ENCODE data around the gene PRPF40A. TPM values are rescaled to one million over a fixed set of nuclear protein-coding genes. Genes with fewer than 3 reads are reported as not detected.

PRPF40A gene
- total and polyA plus RNA-seq, 2 experiments from 2014 or later = 254 to 261 TPM

GRCh38 chr2:152606941-152607340, 110.3 kb downstream of the PRPF40A start:
- no peaks in the 10 kb centered on the region for H3K9me3 Mint-ChIP-seq
- H3K36me3 ChIP-seq (ENCODE audit: insufficient read depth) = 0 out of 2 replicates have a peak, but pooled peaks cover 4% of the 10 kb centered on the region

GRCh38 chr2:152606081-152606480, 111.2 kb downstream of the PRPF40A start:
- H3K4me3 Mint-ChIP-seq = no peak overlapping the region
- no peak for ATAC-seq
- Histone ChIP-seq H2AFZ (no peak overlapping the region), H3K4me2 (no peak overlapping the region), H3K27ac (ENCODE audit: low read depth) (no peak overlapping the region), H3K9me2 (ENCODE audit: insufficient read depth) (no peaks in the 10 kb centered on the region), H3K36me3 (ENCODE audit: insufficient read depth) (0 out of 2 replicates have a peak, but pooled peaks cover 4% of the 10 kb centered on the region), H3F3A (replicated peaks; ENCODE audit: low read depth) (no peaks in the 10 kb centered on the region), H3K79me2 (replicated peaks; ENCODE audit: insufficient read depth) (no peaks in the 10 kb centered on the region), H3K4me1 (ENCODE audit: insufficient read depth) (no peaks in the 10 kb centered on the region), H4K20me1 (replicated peaks; ENCODE audit: insufficient read depth) (no peaks in the 10 kb centered on the region; the same call in 1 of the 2 replicates), H3K27me3 (ENCODE audit: insufficient read depth) (no peaks in the 10 kb centered on the region), H3K4me3 (no peak overlapping the region)
- peaks cover 5% of the 10 kb centered on the region; the same call in 1 of the 3 replicates for H3K36me3 Mint-ChIP-seq (ENCODE audit: low read depth)
- peaks cover 4% of the 10 kb centered on the region; the same call in 2 of the 3 replicates for H3K4me1 Mint-ChIP-seq
- peaks cover 2% of the 10 kb centered on the region for H3K27me3 Mint-ChIP-seq (ENCODE audit: insufficient read depth, low read depth, poor library complexity)
- no peak overlapping the region for H3K27ac Mint-ChIP-seq
- H3K9me3 Mint-ChIP-seq = no peaks in the 10 kb centered on the region
- DNase-seq (ENCODE audit: low spot score) = no peak
- no peak for TF ChIP-seq ZNF331 (CRISPR knock-in tag; IDR thresholded peaks at IDR 0.05; ENCODE audit: low read depth)
- TF ChIP-seq POLR2AphosphoS5 (IDR thresholded peaks at IDR 0.05; ENCODE audit: low read depth) = no peak
- TF ChIP-seq, protein P1, sequence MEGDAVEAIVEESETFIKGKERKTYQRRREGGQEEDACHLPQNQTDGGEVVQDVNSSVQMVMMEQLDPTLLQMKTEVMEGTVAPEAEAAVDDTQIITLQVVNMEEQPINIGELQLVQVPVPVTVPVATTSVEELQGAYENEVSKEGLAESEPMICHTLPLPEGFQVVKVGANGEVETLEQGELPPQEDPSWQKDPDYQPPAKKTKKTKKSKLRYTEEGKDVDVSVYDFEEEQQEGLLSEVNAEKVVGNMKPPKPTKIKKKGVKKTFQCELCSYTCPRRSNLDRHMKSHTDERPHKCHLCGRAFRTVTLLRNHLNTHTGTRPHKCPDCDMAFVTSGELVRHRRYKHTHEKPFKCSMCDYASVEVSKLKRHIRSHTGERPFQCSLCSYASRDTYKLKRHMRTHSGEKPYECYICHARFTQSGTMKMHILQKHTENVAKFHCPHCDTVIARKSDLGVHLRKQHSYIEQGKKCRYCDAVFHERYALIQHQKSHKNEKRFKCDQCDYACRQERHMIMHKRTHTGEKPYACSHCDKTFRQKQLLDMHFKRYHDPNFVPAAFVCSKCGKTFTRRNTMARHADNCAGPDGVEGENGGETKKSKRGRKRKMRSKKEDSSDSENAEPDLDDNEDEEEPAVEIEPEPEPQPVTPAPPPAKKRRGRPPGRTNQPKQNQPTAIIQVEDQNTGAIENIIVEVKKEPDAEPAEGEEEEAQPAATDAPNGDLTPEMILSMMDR (conservative IDR thresholded peaks at IDR 0.05; ENCODE audit: low read depth in 2 of 2) = no peak
- no peak for TF ChIP-seq ETS1 (IDR thresholded peaks at IDR 0.05)
- TF ChIP-seq STAT1 (IDR thresholded peaks at IDR 0.05; ENCODE audit: unreplicated experiment) = no peak
- TF ChIP-seq EZH2phosphoT487 (IDR thresholded peaks at IDR 0.05; ENCODE audit: unreplicated experiment) = no peak
- TF ChIP-seq, protein P2, sequence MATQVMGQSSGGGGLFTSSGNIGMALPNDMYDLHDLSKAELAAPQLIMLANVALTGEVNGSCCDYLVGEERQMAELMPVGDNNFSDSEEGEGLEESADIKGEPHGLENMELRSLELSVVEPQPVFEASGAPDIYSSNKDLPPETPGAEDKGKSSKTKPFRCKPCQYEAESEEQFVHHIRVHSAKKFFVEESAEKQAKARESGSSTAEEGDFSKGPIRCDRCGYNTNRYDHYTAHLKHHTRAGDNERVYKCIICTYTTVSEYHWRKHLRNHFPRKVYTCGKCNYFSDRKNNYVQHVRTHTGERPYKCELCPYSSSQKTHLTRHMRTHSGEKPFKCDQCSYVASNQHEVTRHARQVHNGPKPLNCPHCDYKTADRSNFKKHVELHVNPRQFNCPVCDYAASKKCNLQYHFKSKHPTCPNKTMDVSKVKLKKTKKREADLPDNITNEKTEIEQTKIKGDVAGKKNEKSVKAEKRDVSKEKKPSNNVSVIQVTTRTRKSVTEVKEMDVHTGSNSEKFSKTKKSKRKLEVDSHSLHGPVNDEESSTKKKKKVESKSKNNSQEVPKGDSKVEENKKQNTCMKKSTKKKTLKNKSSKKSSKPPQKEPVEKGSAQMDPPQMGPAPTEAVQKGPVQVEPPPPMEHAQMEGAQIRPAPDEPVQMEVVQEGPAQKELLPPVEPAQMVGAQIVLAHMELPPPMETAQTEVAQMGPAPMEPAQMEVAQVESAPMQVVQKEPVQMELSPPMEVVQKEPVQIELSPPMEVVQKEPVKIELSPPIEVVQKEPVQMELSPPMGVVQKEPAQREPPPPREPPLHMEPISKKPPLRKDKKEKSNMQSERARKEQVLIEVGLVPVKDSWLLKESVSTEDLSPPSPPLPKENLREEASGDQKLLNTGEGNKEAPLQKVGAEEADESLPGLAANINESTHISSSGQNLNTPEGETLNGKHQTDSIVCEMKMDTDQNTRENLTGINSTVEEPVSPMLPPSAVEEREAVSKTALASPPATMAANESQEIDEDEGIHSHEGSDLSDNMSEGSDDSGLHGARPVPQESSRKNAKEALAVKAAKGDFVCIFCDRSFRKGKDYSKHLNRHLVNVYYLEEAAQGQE (IDR thresholded peaks at IDR 0.05; ENCODE audit: unreplicated experiment) = no peak
- no peak for TF ChIP-seq NANOG (IDR thresholded peaks at IDR 0.05; ENCODE audit: borderline replicate concordance)
- TF ChIP-seq EZH2 (IDR thresholded peaks at IDR 0.05; ENCODE audit: low read depth, unreplicated experiment) = no peak

More at GRCh38 chr2:152606941-152607340, 110.3 kb downstream of the PRPF40A start:
- no peak overlapping the region for H3K27ac Mint-ChIP-seq
- H3K9me2 ChIP-seq (ENCODE audit: insufficient read depth) = no peaks in the 10 kb centered on the region
- ATAC-seq = no peak
- TF ChIP-seq, protein P2 (IDR thresholded peaks at IDR 0.05; ENCODE audit: unreplicated experiment) = no peak
- no peak for TF ChIP-seq POLR2AphosphoS5 (IDR thresholded peaks at IDR 0.05; ENCODE audit: low read depth)
- H3K27me3 ChIP-seq (ENCODE audit: insufficient read depth) = no peaks in the 10 kb centered on the region
- DNase-seq (ENCODE audit: low spot score) = no peak
- no peak overlapping the region for H3K27ac ChIP-seq (ENCODE audit: low read depth)
- no peaks in the 10 kb centered on the region for H3K79me2 ChIP-seq (replicated peaks; ENCODE audit: insufficient read depth)
- no peaks in the 10 kb centered on the region for H3K4me1 ChIP-seq (ENCODE audit: insufficient read depth)
- no peak overlapping the region for H3K4me2 ChIP-seq
- no peaks in the 10 kb centered on the region for H3F3A ChIP-seq (replicated peaks; ENCODE audit: low read depth)
- H3K27me3 Mint-ChIP-seq (ENCODE audit: insufficient read depth, low read depth, poor library complexity) = no peaks in the 10 kb centered on the region
- H3K4me3 Mint-ChIP-seq = no peak overlapping the region
- no peak overlapping the region for H2AFZ ChIP-seq
- no peak overlapping the region for H3K4me3 ChIP-seq
- no peaks in the 10 kb centered on the region; the same call in 1 of the 2 replicates for H4K20me1 ChIP-seq (replicated peaks; ENCODE audit: insufficient read depth)
- peaks cover 7% of the 10 kb centered on the region; the same call in 2 of the 3 replicates for H3K4me1 Mint-ChIP-seq
- H3K36me3 Mint-ChIP-seq (ENCODE audit: low read depth) = peaks cover 10% of the 10 kb centered on the region; the same call in 2 of the 3 replicates
